ENCODE measurements around the gene GNB5. TPM values are rescaled to one million over a fixed set of nuclear protein-coding genes. Genes with fewer than 3 reads are reported as not detected.
"Not testable (repeated sequence)": the region's sequence is repeated elsewhere in the genome, so short reads cannot be mapped to it uniquely, and the experiment has no call there.

The GNB5 gene
- total RNA-seq, 1 donor from 2014 or later: 22.3 TPM

DNA sequence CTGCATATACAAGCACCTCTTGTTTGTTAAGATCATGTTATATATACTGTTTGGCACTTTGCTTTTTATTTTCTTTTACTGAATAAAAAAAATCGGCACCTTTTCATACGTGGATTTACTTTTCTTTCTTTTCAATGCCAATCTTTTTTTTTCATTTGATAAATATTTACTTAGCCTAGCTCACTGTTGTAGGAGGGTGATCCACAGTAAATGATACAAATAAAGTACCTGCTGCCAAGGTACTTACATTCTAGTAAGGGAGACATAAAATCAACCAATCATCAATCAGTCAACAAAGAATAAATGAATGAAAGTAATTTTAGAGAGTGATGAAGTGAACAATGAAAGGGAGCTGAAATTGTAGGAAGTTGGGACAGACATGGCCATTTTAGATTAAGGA is 18.3 kb downstream of the GNB5 start:
- peaks cover 5% of the 10 kb centered on the region for H3K9me3 Mint-ChIP-seq
- H3K4me3 Mint-ChIP-seq: no peak overlapping the region
- no peak overlapping the region for H3K27ac Mint-ChIP-seq
- TF ChIP-seq, protein P1, sequence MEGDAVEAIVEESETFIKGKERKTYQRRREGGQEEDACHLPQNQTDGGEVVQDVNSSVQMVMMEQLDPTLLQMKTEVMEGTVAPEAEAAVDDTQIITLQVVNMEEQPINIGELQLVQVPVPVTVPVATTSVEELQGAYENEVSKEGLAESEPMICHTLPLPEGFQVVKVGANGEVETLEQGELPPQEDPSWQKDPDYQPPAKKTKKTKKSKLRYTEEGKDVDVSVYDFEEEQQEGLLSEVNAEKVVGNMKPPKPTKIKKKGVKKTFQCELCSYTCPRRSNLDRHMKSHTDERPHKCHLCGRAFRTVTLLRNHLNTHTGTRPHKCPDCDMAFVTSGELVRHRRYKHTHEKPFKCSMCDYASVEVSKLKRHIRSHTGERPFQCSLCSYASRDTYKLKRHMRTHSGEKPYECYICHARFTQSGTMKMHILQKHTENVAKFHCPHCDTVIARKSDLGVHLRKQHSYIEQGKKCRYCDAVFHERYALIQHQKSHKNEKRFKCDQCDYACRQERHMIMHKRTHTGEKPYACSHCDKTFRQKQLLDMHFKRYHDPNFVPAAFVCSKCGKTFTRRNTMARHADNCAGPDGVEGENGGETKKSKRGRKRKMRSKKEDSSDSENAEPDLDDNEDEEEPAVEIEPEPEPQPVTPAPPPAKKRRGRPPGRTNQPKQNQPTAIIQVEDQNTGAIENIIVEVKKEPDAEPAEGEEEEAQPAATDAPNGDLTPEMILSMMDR (IDR thresholded peaks at IDR 0.05; ENCODE audit: unreplicated experiment): no peak
- no peaks in the 10 kb centered on the region for H3K27me3 Mint-ChIP-seq (ENCODE audit: low read depth)
- H3K36me3 Mint-ChIP-seq: peaks cover 4% of the 10 kb centered on the region
- DNase-seq (ENCODE audit: low spot score in 2 of 2, unreplicated experiment in 2 of 2): no peak
- peaks cover 2% of the 10 kb centered on the region for H3K4me1 Mint-ChIP-seq

DNA sequence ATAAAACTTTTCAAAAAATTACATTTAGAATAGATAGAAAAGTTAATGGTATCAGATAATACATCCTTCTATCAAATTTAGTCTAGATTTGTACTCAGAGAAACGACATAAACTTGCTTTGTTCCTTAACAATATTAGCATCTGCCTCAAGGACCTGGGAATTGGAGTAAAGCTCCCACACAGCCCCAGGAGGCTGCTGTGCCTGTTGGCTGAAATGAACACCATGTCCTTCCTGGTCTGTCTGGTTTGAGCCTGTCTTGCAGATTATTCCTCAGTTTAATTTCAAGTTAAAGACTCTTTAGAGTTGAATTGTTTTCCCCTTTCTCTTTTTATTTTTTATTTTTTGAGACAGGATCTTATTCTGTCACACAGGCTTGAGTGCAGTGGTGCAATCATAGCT is 19.4 kb downstream of the GNB5 start:
- Mint-ChIP-seq H3K27me3 (ENCODE audit: low read depth) (no peaks in the 10 kb centered on the region), H3K36me3 (peaks cover 4% of the 10 kb centered on the region), H3K4me3 (no peak overlapping the region), H3K27ac (no peak overlapping the region), H3K4me1 (peaks cover 2% of the 10 kb centered on the region), H3K9me3 (peaks cover 5% of the 10 kb centered on the region)
- DNase-seq (ENCODE audit: low spot score in 2 of 2, unreplicated experiment in 2 of 2): no peak
- TF ChIP-seq, protein P1 (IDR thresholded peaks at IDR 0.05; ENCODE audit: unreplicated experiment): no peak

DNA sequence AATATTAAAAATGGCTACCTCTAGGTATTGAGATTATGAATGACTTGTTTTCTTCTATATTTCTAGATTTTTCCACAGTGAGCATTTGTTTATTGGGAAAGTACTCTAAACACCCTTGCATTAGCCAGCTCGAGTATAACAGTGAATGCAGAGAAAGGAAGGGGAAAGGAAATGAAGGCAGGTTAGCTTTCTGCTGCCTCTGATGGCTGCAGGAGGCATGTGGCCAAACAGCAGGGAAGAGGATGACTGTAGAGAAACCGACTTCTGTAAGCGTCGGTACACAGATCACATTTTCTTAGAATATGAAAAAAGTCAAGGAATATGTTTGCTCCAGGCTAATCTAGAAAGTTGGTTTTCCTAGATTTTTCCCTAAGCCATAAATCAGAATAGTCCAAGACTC is 19.8 kb downstream of the GNB5 start:
- Mint-ChIP-seq H3K27me3 (ENCODE audit: low read depth) (no peaks in the 10 kb centered on the region), H3K4me1 (peaks cover 2% of the 10 kb centered on the region), H3K36me3 (peaks cover 4% of the 10 kb centered on the region), H3K4me3 (no peak overlapping the region), H3K9me3 (peaks cover 5% of the 10 kb centered on the region), H3K27ac (peak overlapping the region; percentile 10)
- TF ChIP-seq, protein P1 (IDR thresholded peaks at IDR 0.05; ENCODE audit: unreplicated experiment): no peak
- no peak for DNase-seq (ENCODE audit: low spot score in 2 of 2, unreplicated experiment in 2 of 2)

DNA sequence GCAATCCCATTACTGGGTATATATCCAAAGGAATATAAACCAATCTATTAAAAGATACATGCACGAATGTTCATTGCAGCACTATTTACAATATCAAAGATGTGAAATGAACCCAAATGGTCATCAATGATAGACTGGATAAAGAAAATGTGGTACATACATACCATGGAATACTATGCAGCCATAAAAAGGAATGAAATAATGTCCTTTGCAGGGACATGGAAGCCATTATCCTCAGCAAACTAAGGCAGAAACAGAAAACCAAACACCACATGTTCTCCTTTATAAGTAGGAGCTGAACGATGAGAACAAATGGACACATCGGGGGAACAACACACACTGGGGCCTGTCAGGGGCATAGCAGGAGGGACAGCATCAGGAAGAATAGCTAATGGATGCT is 21.0 kb downstream of the GNB5 start:
- H3K27me3 Mint-ChIP-seq (ENCODE audit: low read depth); H3K4me3 Mint-ChIP-seq; H3K27ac Mint-ChIP-seq; H3K9me3 Mint-ChIP-seq; DNase-seq (ENCODE audit: low spot score in 2 of 2, unreplicated experiment in 2 of 2); H3K36me3 Mint-ChIP-seq; H3K4me1 Mint-ChIP-seq: not testable (repeated sequence)

DNA sequence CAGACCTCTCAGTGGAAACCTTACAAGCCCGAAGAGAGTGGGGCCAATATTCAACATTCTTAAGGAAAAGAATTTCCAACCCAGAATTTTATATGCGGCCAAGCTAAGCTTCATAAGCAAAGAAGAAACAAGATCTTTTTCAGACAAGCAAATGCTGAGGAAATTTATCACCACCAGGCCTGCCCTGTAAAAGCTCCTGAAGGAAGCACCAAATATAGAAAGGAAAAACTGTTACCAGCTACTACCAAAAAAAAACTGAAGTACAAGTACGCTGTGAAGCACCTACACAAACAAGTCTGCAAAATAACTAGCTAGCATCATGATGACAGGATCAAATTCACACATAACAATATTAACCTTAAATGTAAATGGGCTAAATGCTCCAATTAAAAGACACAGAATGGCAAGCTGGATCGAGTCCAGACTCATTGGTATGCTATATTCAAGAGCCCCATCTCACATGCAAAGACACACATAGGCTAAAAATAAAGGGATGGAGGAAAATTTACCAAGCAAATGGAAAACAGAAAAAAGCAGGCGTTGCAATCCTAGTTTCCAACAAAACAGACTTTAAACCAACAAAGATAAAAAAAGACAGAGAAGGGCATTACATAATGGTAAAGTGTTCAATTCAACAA is 25.6 kb downstream of the GNB5 start:
- H3K4me3 Mint-ChIP-seq; H3K27me3 Mint-ChIP-seq (ENCODE audit: low read depth); H3K27ac Mint-ChIP-seq; DNase-seq (ENCODE audit: low spot score in 2 of 2, unreplicated experiment in 2 of 2); H3K4me1 Mint-ChIP-seq: not testable (repeated sequence)
- peaks cover 10% of the 10 kb centered on the region for H3K9me3 Mint-ChIP-seq
- H3K36me3 Mint-ChIP-seq: peaks cover 15% of the 10 kb centered on the region

DNA sequence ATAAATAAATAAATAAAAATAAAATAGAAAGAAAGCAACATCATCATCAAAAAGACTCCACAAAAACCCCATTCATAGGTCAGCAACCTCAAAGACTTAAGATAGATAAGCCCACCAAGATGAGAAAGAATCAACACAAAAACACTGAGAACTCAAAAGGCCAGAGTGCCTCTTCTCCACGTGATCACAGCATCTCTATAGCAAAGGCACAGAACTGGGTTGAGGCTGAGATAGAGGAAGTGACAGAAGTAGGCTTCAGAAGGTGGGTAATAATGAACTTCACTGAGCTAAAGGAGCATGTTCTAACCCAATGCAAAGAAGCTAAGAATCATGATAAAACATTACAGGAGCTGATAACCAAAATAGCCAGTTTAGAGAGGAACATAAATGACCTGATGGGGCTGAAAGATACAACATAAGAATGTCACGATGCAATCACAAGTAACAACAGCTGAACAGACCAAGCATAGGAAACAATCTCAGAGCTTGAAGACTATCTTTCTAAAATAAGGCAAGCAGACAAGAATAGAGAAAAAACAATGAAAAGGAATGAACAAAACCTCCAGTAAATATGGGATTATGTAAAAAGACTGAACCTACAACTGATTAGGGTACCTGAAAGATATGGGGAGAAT is 26.4 kb downstream of the GNB5 start:
- Mint-ChIP-seq H3K36me3 (peaks cover 16% of the 10 kb centered on the region), H3K4me1 (no peaks in the 10 kb centered on the region), H3K27ac (no peak overlapping the region), H3K4me3 (no peak overlapping the region), H3K9me3 (peaks cover 9% of the 10 kb centered on the region), H3K27me3 (ENCODE audit: low read depth) (no peaks in the 10 kb centered on the region)
- TF ChIP-seq, protein P1 (IDR thresholded peaks at IDR 0.05; ENCODE audit: unreplicated experiment): no peak
- no peak for DNase-seq (ENCODE audit: low spot score in 2 of 2, unreplicated experiment in 2 of 2)
